ENCODE results near the gene PRDX3. TPM values are rescaled to one million over a fixed set of nuclear protein-coding genes. Genes with fewer than 3 reads are reported as not detected.

The PRDX3 gene
- total and polyA plus RNA-seq, 2 of the 4 experiments (the other 2 are of a cell fraction) = 169 to 187 TPM

- Histone ChIP-seq H3K27ac (ENCODE audit: insufficient read depth, low read length) (peak overlapping the region; percentile 68), H3K4me1 (ENCODE audit: control insufficient read depth, insufficient read depth, low read length) (0 out of 2 replicates have a peak, but pooled peaks cover 4% of the 10 kb centered on the region), H2AFZ (replicated peaks; ENCODE audit: low read length, poor library complexity) (peak overlapping the region; percentile 9), H2AK5ac (ENCODE audit: low read depth, low read length) (peak overlapping the region; percentile 69), H2AK9ac (replicated peaks; ENCODE audit: low read depth, low read length, poor library complexity) (no peak overlapping the region), H3K14ac (replicated peaks; ENCODE audit: low read depth, low read length) (peak overlapping the region; percentile 54), H3K79me1 (ENCODE audit: low read depth in 1 of 2, low read length in 2 of 2) (no peaks in the 10 kb centered on the region), H3K18ac (ENCODE audit: low read depth, low read length) (peak overlapping the region; percentile 5), H3K27me3 (ENCODE audit: control insufficient read depth, insufficient read depth, low read length) (no peaks in the 10 kb centered on the region), H4K5ac (ENCODE audit: low read depth, low read length) (peak overlapping the region; percentile 6), H4K8ac (ENCODE audit: low read depth in 2 of 2, low read length in 2 of 2) (peak overlapping the region in 1 of 2 experiments; percentile 69; a peak in 2 of 4 replicates), H4K20me1 (ENCODE audit: insufficient read depth, low read length) (peaks cover 7% of the 10 kb centered on the region; the same call in 1 of the 2 replicates), H3K56ac (ENCODE audit: extremely low read depth, insufficient read depth, low read length) (peak overlapping the region; percentile 35), H3K4me3 (ENCODE audit: insufficient read depth, low read depth, low read length) (no peak overlapping the region), H3K9me3 (ENCODE audit: control insufficient read depth, insufficient read depth, low read length) (no peaks in the 10 kb centered on the region), H2BK15ac (ENCODE audit: low read depth, low read length) (peak overlapping the region; percentile 37; the same call in 1 of the 3 replicates), H2BK120ac (ENCODE audit: low read depth, low read length) (peak overlapping the region; percentile 48), H2BK20ac (ENCODE audit: low read depth, low read length) (peak overlapping the region; percentile 65), H3K4me2 (ENCODE audit: low read depth, low read length) (peak overlapping the region; percentile 45), H3K36me3 (ENCODE audit: control insufficient read depth, insufficient read depth, low read length) (no peaks in the 10 kb centered on the region), H4K91ac (ENCODE audit: insufficient read depth, low read depth, low read length) (peak overlapping the region; percentile 18), H3K4ac (ENCODE audit: low read depth, low read length) (peak overlapping the region; percentile 50), H2BK5ac (ENCODE audit: low read depth, low read length, poor library complexity, severe bottlenecking) (peak overlapping the region; percentile 61), H3K9me1 (ENCODE audit: insufficient read depth, low read length) (no peaks in the 10 kb centered on the region; the same call in 1 of the 2 replicates), H3K23ac (ENCODE audit: low read depth, low read length) (peak overlapping the region; percentile 32), H3K9ac (ENCODE audit: low read depth, low read length) (no peak overlapping the region)
- no peak for TF ChIP-seq RFX5 (IDR thresholded peaks at IDR 0.05; ENCODE audit: low read depth, low read length)
- no peak for TF ChIP-seq CTCF (conservative IDR thresholded peaks at IDR 0.05; ENCODE audit: low read depth, low read length)
- TF ChIP-seq MXI1 (IDR thresholded peaks at IDR 0.05; ENCODE audit: borderline replicate concordance, low read depth, low read length) = 0 out of 2 replicates have a peak, but pooled peaks have one; percentile 29
- TF ChIP-seq CEBPB (IDR thresholded peaks at IDR 0.05; ENCODE audit: low read depth, low read length) = peak; percentile 90
- TF ChIP-seq USF2 (IDR thresholded peaks at IDR 0.05; ENCODE audit: low read depth, low read length) = peak; percentile 81
- TF ChIP-seq BHLHE40 (IDR thresholded peaks at IDR 0.05; ENCODE audit: low read depth, low read length) = peak; percentile 44; the same call in 1 of the 2 replicates
- TF ChIP-seq MAFK (IDR thresholded peaks at IDR 0.05; ENCODE audit: low read depth, low read length) = peak; percentile 60; the same call in 1 of the 2 replicates
- no peak for TF ChIP-seq ELK1 (IDR thresholded peaks at IDR 0.05; ENCODE audit: borderline replicate concordance, low read depth, low read length)
- no peak for TF ChIP-seq MAZ (IDR thresholded peaks at IDR 0.05; ENCODE audit: borderline replicate concordance, low read depth, low read length)
- peak; percentile 70 for TF ChIP-seq FOS (IDR thresholded peaks at IDR 0.05; ENCODE audit: low read depth, low read length)
- TF ChIP-seq RCOR1 (IDR thresholded peaks at IDR 0.05; ENCODE audit: insufficient replicate concordance, low read length) = peak; percentile 64
- dilution Hi-C loops (cut with HindIII; ENCODE audit: low sequenced_read_pairs, unreplicated experiment) = no loop called here
- intact Hi-C loops (cut with micrococcal nuclease) = no loop called here
- ATAC-seq (ENCODE audit: low read depth) (peak; percentile 96), DNase-seq (peak; percentile 99)
- no TSS peak for BruUV-seq (replicated peaks)
- CTCF ChIA-PET = interaction anchor here (1.1 to 2.9 kb wide), 2 partner anchors 9 to 53 kb away, joined by 4 to 27 read pairs; no protein-coding TSS in a partner anchor
- POLR2A ChIA-PET (ENCODE audit: unreplicated experiment) = interaction anchor here (0.6 kb wide), 1 partner anchor 52 kb away, joined by 23 read pairs; no protein-coding TSS in a partner anchor
- in situ Hi-C loops (cut with MboI; ENCODE audit: low sequenced_read_pairs) = loop anchor here (25.0 kb wide), 2 partner anchors 453 to 672 kb away; partner anchors contain the start of gene MCMBP
- WGBS, 2 experiments (ENCODE audit: extremely low coverage in 2 of 2, insufficient read length in 1 of 2) = 32% methylated on average over 3 of the region's 4 CpGs; no CpG with 5 or more reads in 1 of the 2 experiments
These were observed 11.7 kb upstream of the PRDX3 start for GRCh38 chr10:119190353-119190752.
